ENCODE data around the gene TCOF1.

DNA sequence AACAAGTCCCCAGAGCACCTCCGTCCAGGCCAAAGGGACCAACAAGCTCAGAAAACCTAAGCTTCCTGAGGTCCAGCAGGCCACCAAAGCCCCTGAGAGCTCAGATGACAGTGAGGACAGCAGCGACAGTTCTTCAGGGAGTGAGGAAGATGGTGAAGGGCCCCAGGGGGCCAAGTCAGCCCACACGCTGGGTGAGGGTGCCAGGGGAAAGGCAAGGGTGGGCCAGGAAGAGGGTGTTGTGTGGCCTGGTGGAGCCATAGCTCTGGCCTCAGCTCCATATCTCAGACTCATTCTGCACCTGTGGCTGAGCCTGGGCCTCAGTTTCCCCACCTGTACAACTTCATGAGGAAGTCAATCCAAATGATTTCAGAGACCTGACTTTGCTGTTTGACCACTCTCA lies 34.5 kb downstream of the TCOF1 start:
- TF ChIP-seq EZH2 (IDR thresholded peaks at IDR 0.05; ENCODE audit: borderline replicate concordance, low read depth, low read length, poor library complexity, severe bottlenecking): no peak
- TF ChIP-seq, protein P1, sequence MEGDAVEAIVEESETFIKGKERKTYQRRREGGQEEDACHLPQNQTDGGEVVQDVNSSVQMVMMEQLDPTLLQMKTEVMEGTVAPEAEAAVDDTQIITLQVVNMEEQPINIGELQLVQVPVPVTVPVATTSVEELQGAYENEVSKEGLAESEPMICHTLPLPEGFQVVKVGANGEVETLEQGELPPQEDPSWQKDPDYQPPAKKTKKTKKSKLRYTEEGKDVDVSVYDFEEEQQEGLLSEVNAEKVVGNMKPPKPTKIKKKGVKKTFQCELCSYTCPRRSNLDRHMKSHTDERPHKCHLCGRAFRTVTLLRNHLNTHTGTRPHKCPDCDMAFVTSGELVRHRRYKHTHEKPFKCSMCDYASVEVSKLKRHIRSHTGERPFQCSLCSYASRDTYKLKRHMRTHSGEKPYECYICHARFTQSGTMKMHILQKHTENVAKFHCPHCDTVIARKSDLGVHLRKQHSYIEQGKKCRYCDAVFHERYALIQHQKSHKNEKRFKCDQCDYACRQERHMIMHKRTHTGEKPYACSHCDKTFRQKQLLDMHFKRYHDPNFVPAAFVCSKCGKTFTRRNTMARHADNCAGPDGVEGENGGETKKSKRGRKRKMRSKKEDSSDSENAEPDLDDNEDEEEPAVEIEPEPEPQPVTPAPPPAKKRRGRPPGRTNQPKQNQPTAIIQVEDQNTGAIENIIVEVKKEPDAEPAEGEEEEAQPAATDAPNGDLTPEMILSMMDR (conservative IDR thresholded peaks at IDR 0.05; ENCODE audit: low read depth, low read length): no peak
